HG03097 (cell line): ENCODE results near the gene ARHGAP22.

Experiments used
- ATAC-seq: cut with Tn5 transposase; IDR thresholded peaks from one replicate; pipeline ENCODE4 v1.9.1; 2021; ENCODE audit not compliant: unreplicated experiment, low FRiP score

ARHGAP22 gene

DNA sequence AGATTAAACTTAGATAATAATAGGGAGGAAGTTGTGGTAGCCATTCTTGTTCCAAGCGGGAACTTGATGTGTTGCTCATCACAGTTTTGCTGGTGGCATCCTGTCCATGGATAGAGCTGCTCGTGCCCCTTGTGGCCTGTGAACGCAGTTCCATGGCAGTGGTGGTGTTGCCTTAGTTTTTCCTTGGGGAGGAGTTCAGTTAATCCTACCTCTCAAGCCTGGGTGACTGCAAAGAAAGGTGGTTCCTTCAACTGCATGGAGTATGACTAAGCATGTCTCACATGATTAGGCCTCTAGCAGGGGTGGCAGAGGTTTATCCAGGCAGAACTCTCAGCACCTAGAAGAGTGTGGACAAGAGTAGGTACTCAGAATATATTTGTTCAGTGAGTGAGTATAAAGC, 198.7 kb downstream of the ARHGAP22 start:
- ATAC-seq: no peak

GRCh38 chr10:48404646-48405045, 200.2 kb downstream of the ARHGAP22 start:
- ATAC-seq: no peak

DNA sequence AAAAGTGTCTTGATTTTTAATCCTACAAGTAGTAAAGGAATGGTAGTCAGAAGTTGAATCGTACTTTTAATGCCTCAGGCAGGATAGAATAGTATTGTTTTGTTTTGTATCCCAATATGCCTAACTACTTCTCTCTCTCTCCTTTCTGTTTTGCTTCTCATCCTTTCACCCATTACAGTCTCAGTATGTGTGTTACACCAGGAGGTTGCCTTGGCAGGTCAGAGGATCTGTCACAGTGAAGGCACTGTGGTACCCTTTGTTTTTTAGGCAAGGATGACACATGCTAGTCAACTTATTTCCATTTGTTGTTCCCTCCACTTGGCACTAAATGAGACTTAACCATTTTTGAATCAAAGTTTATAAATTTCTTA, 204.0 kb downstream of the ARHGAP22 start:
- ATAC-seq: no peak

- no peak for ATAC-seq
Measured at GRCh38 chr10:48400129-48400849, 204.6 kb downstream of the ARHGAP22 start.

DNA sequence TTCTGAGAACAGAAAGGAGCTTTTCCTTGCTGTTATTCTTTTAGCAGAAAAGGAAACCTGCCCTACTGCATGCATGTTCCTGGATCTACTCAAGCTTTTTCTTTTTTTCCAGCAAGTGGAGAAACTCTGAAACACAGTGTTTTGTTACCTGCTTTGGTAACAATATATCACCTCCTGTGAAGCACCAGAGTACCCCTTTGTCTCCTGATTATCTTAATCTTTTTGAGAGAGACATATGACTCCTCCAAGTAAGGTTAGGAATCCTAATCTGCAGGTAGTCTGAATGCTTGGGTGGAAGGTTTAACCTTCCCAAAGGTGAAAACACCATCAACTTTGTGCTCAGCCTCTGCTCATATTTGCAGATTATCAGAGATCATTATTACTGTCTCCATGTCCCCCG, 205.3 kb downstream of the ARHGAP22 start:
- ATAC-seq: no peak

DNA sequence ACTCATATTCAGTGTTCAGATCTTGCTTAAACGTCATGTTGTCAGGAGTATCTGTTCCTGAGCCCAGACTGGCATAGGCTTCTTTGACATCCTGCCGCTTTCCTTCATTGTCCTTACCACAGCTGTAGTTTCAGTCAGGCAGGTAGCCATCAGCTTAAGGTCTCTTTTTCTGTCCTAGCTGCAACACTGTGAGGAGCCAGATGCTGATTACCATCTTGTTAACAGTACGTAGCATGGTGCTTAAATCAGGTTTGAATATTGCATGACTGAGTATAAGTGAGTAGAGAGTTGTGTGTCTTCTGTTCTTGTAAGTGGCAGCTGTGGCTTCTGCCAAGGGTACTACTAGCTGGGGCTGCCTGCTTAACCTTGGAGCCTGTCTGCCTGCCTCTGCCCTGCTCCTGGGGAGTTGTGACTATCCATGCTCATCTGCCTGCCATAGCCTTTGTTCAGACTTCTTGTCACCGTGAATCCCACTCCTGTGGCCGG, 205.8 kb downstream of the ARHGAP22 start:
- no peak for ATAC-seq

GRCh38 chr10:48398261-48398660, 206.6 kb downstream of the ARHGAP22 start:
- no peak for ATAC-seq
